HG03521 (cell line): ENCODE measurements around the gene ABR.
"Not testable (repeated sequence)": the region's sequence is repeated elsewhere in the genome, so short reads cannot be mapped to it uniquely, and the experiment has no call there.

ENCODE experiments used
- ATAC-seq: cut with Tn5 transposase; IDR thresholded peaks from one replicate; pipeline ENCODE4 v1.9.1; 2021; ENCODE audit warnings: mild to moderate bottlenecking, moderate library complexity; ENCODE audit not compliant: unreplicated experiment

ABR gene

DNA sequence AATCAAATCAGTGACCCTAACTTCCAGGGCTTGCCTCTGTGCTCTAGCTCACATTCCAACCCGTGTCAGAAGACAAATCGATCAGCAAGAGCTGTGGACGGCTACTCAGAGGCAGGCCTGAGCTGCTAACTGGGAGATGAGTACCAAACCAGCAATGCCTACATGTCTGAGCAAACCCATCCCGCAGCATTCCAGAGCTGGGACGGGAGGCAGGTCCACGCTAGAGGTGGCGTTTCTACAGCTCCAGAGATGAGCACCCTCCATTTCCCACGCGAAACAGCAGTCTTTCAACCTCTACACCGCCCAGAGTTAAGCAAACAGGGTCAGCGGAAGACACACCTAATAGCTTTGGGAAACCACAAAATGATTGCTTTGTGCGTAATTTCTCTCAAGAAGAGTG lies 206.7 kb downstream of the ABR start:
- ATAC-seq = no peak

DNA sequence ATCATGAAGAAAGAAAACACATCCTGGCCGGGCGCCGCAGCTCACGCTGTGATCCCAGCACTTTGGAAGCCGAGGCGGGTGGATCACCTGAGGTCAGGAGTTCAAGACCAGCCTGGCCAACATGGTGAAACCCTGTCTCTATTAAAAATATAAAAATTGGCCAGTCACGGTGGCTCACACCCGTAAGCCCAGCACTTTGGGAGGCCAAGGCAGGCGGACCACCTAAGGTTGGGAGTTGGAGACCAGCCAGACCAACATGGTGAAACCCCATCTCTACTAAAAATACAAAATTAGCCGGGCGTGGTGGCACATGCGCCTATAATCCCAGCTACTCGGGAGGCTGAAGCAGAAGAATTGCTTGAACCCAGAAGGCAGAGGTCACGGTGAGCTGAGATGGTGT lies 207.9 kb downstream of the ABR start:
- ATAC-seq = not testable (repeated sequence)

DNA sequence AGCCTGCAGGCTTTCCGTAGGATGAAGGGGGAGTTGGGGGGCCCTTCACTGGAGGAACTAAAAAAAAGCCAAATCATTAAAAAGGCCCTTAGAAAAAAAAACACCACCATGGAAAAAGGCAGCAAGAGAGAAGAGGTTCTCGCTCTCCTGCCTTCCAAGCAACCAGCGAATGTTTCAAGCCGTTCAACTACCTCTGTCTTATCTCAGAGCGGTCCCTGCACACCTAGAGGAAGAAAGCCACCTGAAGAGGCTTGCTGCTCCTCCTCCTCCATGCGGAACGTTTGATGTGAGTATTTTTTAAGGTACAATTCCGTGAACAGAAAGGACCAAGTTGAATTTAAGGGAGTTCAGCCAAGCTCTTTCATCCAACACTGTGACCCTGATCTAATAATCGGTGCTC lies 209.4 kb downstream of the ABR start:
- no peak for ATAC-seq

- no peak for ATAC-seq
Measured at GRCh38 chr17:969811-970355, 209.9 kb downstream of the ABR start.

DNA sequence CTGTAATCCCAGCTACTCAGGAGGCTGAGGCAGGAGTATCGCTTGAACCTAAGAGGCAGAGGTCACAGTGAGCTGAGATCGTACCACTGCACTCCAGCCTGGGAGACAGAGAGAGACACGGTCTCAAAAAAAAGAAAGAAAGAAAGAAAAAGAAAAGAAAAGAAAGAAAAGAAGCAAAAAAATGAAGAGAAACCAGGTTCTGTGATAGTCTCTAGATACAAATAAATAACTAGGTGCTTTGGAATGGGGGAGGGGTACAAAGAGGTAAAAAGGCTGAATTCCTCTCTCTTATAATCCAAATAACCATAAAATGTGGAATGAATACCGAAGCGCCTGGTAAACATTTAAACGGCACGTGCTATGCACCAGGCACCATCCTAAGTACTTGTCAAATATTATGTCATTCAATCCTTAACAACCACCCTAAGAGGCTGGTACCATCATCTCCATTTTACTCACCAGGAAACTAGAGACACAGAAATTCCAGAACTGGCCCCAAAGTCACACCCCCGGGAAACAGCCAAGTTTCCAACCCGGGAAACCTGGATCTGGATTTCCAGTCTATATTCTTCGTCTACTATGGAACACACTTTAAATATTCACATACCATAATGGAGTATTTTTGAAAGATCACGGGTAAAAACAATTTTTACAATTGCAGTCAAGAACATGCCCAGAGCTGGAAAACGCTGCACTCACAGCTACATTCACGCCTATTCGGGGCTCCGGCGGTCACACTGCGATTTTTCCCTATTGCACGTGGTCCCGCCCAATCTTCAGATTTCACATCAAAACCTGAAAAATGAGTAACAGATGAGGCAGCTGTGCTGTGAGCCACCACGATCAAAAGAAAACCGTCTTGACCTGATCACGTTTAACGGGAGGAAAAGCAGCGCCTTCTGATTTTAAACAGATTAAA lies 210.7 kb downstream of the ABR start:
- no peak for ATAC-seq

- no peak for ATAC-seq
Measured at GRCh38 chr17:967122-967521, 212.7 kb downstream of the ABR start.

DNA sequence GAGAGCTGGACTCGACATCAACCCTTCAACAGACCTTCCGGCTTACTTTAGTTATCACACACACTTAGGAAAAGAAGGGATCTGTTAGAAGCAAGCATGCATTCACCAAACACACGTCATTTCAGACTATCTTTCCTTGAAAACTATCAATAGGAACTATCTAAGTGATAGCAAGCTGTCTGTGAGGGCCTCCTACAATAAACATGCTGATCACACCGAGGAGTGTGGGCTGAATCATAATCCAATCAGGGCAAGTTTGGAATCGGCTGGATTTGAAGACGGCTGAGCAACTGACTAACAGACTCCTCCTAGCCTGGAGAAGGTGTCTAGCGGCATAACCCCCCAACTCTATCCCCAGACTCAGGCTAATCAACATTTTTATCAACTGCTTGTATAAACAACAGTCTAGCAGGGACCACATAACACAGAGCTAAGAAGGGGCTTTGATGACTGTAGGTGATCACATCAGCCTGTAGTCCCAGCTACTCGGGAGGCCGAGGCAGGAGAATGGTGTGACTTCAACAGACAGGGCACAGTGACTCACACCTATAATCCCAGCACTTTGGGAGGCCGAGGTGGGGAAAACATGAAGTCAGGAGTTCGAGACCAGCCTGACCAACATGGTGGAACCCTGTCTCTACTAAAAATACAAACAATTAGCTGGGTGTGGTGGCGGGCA lies 214.3 kb downstream of the ABR start:
- ATAC-seq = no peak

- no peak for ATAC-seq
Measured at GRCh38 chr17:964876-965275, 214.9 kb downstream of the ABR start.

DNA sequence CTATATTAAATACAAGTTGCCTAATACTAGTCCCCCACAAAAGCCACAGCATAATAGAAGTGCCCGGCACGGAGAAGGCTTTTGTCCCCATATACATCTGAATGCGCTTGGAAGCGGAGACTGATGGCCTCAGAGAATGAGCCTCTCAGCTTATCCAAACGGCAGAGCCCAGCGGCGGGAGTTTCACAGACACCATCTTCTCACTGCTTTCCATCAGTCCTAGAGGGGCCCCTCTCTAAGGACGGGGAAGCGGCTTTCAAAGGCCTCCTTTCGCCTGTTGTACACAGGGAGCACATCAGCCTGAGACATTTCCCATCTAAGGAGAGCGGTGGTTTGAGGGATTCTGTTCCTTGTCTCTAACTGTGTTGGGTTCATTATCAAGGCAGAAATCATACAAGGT lies 217.1 kb downstream of the ABR start:
- no peak for ATAC-seq

DNA sequence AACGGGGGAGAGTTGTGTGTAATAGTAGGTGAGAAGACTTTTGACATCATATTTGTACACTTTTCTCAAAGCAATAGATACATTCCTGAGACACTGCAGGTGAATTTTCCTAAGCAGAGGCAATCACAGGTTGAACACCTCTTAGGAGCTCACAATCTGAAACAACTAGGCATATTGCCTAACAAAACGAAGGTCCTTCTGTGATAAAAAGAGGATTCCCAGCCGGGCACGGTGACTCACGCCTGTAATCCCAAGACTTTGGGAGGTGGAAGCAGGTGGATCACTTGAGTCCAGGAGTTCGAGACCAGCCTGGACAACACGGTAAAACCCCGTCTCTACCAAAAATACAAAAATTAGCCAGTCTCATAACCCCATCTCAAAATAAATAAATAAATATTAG lies 217.6 kb downstream of the ABR start:
- ATAC-seq = no peak

- no peak for ATAC-seq
Measured at GRCh38 chr17:958712-959451, 220.9 kb downstream of the ABR start.

DNA sequence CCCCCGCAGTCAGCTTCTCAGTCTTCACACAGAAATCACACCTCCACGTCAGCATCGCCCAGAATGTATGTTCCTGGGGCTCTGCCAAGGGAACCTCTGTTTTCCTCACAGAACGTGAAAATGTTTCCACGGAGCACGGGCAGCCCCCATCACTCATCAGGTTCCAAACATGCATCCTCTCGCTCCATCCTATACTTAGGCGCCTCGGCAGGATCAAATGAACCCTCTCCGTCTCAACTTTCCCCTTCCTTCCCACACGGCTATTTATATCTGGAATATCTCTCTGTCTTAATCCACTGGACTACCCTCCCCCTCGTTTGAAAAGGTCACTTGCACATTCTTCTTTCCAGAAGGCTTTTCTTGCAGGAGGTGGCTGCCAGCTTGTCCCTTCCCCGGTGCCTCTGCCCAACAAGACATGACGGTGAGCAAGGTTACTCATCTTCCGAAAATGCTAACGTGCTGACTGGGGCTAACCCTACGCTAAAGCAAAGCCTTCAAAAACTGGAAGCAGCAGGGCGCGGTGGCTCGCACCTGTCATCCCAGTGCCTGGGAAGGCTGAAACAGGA lies 221.8 kb downstream of the ABR start:
- no peak for ATAC-seq

GRCh38 chr17:956905-957304 lies 222.9 kb downstream of the ABR start:
- no peak for ATAC-seq

DNA sequence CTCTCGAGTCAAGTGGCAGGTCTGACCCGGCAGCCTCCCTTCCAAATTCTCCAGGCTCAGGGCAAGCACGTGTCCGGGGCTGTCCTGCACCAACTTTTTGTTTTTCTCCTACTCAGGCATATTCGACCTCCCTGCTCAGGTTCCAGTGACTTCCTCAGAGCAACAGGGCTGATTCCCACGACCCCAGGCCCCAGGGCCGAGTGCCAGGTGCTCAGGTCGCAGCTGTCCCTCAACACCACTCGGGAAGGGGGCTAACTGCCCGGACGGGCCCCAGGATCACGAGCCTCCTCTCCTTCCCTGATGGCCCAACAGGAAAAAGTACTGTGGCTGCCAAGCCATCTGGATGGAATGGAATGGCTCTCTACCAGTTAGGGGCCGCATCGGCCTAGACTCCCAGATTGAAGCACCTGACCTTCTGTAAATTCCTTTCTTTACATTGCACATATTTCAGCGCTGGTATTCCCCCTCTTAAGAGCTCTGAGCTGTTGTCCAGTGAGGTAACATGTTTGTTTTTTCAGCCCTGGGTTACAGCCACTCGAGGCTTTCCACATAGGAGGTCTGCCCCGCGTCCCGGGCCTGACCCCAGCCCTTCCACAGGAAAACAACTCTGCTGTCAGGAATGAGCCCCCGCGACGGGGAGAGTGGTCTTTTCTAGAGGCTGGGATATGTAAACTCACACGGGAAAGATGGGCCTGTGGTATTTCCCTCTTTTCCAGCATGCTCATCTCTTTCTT lies 225.2 kb downstream of the ABR start:
- no peak for ATAC-seq

DNA sequence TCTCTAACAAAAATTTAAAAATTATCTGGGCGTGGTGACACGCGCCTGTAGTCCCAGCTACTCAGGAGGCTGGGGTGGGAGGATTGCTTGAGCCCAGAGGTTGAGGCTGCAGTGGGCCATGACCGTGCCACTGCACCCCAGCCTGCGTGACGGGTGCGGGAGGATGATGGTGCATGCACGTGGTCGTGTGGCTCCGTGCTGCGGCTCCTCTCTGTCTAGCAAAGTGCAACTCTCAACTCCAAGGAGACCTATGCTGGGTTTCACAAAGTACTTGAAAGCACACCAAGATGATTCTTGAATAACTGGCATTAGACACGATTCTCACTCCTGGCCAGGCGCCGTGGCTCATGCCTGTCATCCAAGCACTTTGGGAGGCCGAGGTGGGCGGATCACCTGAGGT lies 226.0 kb downstream of the ABR start:
- no peak for ATAC-seq
